Measurements from ENCODE around the gene KCNH6. TPM values are rescaled to one million over a fixed set of nuclear protein-coding genes. Genes with fewer than 3 reads are reported as not detected.

KCNH6 gene
- total RNA-seq, 2 experiments from 2014 or later, result not detected

DNA sequence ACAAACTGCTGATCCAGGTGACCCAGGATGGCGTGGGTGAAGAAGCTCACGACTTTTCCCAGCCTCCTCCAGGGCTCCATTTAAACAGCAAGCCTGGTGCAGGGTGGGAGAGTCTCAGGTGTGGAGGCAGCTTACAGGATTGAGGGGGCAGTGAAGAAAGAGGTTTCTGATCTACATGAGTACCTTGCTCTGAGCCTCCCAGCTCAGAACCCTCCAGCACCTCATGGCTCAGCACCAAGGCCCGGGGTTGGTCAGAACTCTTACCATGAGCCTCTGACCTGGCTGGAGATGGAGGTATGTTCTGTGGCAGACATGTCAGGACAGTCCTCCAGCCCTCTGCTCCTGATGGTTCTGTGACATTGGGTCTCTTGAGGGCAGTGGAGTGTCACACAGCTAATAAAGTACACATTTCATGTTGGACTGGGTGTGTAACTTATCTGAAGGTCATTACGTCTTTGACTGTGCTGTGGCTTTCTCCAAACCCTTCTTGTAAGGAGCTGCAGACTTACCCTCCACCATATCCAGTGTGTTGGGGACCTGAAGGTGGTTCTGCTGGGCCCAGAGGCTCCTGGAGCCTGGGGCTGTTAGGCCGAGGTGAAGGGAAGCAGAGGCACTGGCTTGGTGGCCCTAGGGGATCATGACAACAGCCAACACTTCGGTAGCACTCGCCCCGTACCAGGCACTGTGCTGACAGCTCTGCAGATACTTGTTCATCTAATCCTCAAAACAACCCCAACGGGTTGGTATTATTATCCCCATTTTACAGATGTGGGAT, 23.3 kb downstream of the KCNH6 start:
- Mint-ChIP-seq H3K27ac (no peak overlapping the region), H3K27me3 (no peaks in the 10 kb centered on the region), H3K4me3 (no peak overlapping the region), H3K9me3 (no peaks in the 10 kb centered on the region), H3K36me3 (peaks cover 6% of the 10 kb centered on the region), H3K4me1 (peaks cover 3% of the 10 kb centered on the region)
- DNase-seq, result no peak

DNA sequence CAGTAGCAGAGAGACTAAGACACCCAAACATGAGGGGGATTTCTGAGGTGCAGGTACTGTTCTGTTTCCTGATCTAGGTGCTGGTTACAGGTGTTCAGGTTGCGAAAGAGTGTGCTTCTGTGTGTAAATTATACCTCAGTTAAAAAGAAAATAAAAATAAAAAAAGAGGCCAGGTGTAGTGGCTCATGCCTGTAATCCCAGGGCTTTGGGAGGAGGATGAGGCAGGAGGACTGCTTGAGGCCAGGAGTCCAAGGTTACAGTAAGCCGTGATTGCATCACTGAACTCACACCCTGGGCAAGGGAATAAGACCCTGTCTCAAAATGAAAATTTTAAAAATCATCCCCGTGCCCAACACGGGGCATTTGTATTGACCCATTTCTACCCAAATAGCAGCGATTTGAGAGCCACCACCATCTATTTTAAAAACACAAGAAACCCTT, 23.9 kb downstream of the KCNH6 start:
- Mint-ChIP-seq H3K4me3 (no peak overlapping the region), H3K36me3 (peaks cover 10% of the 10 kb centered on the region), H3K4me1 (peaks cover 7% of the 10 kb centered on the region), H3K27ac (no peak overlapping the region), H3K27me3 (no peaks in the 10 kb centered on the region), H3K9me3 (no peaks in the 10 kb centered on the region)
- no peak for DNase-seq

DNA sequence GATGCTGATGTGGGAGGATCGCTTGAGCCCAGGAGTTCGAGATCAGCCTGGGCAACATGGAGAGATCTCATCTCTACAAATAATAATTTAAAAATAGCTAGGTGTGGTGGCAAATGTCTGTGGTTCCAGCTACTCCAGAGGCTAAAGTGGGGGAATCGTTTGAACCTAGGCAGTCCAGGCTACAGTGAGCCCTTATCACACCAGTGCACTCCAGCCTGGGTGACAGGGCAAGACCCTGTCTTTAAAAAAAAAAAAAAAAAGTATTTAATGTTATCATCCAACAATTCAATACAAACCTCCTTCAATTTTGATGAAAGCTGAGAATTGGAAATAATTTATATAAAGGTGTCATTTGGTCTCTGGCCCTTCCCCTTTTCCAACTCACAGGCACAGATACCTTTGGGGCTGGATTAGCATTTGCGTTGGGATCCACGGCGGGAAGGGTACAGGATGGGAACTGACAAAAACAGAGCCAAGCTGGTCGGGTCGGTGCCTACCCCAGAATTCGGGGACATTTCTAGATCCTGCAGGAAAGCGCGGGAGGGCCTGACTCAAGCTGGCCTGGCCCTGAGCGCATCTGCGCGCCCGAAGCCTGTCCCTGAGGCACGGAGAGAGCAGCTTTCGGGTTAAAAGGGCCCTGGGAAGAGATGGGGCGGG, 26.3 kb downstream of the KCNH6 start:
- no peaks in the 10 kb centered on the region for H3K27me3 Mint-ChIP-seq
- DNase-seq, result no peak
- H3K4me1 Mint-ChIP-seq, result peaks cover 29% of the 10 kb centered on the region
- H3K27ac Mint-ChIP-seq, result peak overlapping the region; percentile 98
- H3K36me3 Mint-ChIP-seq, result peaks cover 12% of the 10 kb centered on the region
- H3K4me3 Mint-ChIP-seq, result peak overlapping the region; percentile 96
- H3K9me3 Mint-ChIP-seq, result no peaks in the 10 kb centered on the region

DNA sequence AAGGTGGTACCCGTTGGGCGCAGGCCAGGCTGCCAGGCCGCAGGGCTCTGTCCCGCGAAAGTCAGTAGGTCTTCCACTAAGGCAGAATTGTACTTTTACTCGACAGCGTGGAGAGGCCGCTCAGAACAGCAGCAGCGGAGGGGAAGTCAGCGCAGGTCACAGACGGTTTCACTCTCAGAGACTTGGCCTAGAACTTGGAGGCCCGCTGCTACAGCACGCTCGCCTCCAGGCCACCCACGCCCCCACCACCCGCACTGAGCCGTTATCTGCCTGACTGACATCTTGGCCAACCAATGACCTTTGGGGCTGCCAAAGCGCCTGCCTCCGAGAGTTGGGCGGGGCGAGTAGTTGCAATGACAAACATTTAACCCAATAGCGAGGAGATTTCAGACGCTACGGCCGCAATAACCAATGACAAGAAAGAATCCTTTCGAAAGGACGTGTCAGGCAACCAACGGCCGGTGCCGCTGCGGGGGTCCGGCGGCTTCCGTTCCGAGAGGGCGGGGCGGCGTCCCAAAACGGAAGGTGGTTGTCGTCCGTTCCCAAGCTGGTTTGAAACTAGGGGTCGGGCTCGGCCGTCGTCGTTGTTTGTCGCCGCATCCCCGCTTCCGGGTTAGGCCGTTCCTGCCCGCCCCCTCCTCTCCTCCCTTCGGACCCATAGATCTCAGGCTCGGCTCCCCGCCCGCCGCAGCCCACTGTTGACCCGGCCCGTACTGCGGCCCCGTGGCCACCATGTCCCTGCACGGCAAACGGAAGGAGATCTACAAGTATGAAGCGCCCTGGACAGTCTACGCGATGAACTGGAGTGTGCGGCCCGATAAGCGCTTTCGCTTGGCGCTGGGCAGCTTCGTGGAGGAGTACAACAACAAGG, 27.0 kb downstream of the KCNH6 start, which contains the start of gene DCAF7:
DCAF7 (plus strand) TSS at position 532 of the 871 bp plus-strand sequence; CDS start at position 733, 201 bp downstream.
- Mint-ChIP-seq H3K27ac (peak within 1 kb of the TSS; percentile 98), H3K4me1 (peaks cover 37% of the 10 kb centered on the region), H3K36me3 (peaks cover 12% of the 10 kb centered on the region), H3K4me3 (peak within 1 kb of the TSS; percentile 96), H3K9me3 (no peaks in the 10 kb centered on the region), H3K27me3 (no peaks in the 10 kb centered on the region)
- DNase-seq, result peak; percentile 100

DNA sequence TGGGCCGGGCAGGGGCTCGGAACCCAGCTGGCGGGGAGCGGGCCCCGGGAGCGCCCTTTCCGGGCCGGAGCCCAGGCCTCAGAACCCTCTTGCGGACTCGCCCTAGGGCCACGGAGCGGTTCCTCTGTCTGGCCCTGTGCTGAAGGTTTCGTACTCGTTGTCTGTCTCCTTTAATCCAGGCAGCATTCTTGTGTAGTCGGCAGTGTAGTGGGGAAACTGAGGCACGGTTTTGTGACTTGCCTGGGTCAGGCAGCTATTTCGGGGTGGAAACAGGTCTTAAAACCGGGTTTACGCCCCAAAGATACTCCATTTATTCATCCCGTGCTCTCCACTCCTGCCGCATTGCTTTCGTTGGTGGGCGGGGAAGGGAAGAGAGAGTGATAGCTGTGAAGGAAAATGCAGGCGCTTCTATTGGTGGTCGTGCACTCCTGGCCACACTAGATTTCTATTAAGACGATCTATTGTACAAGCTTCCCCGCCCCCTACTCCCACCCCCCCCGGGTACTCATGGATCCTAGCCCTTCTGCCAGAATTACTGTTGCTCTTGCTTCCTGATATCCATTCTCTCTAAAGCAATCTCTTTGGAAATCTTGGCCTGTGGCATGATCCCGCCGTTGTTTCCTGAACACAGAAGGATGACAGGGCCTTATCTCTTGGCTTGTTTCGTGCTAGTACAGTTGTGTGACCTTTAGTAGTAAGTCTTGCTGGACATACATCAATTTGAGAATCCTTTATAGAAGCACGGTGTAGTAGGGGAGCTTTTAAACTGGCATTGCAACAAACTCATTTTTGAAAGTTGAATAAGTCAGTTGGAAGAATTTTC, 27.9 kb downstream of the KCNH6 start:
- H3K4me3 Mint-ChIP-seq, result peak overlapping the region; percentile 96
- H3K36me3 Mint-ChIP-seq, result peaks cover 17% of the 10 kb centered on the region
- no peaks in the 10 kb centered on the region for H3K9me3 Mint-ChIP-seq
- H3K4me1 Mint-ChIP-seq, result peaks cover 45% of the 10 kb centered on the region
- H3K27me3 Mint-ChIP-seq, result no peaks in the 10 kb centered on the region
- peak overlapping the region; percentile 98 for H3K27ac Mint-ChIP-seq
- peak; percentile 49 for DNase-seq

DNA sequence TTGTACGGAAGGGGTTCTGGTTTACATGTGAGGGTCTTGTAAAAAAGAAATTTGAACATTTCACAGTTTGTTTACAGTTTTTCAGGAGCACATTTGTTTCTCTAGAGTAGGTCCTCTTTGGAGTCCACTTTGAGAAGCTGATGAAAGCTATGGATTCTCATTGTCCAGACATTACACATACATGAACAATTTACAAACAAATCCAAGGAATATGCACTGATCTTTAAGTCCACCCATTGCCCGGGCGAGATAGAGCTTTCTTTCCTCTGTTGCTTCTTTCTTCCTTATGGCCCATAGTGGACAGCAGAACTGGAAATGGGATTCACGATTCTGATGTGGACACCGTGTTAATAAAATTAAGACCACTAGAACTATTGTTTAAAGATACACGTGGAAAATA, 29.1 kb downstream of the KCNH6 start:
- Mint-ChIP-seq H3K27me3 (no peaks in the 10 kb centered on the region), H3K4me3 (peak overlapping the region; percentile 96), H3K36me3 (peaks cover 25% of the 10 kb centered on the region), H3K4me1 (peaks cover 53% of the 10 kb centered on the region), H3K27ac (peak overlapping the region; percentile 64), H3K9me3 (no peaks in the 10 kb centered on the region)
- DNase-seq, result no peak

DNA sequence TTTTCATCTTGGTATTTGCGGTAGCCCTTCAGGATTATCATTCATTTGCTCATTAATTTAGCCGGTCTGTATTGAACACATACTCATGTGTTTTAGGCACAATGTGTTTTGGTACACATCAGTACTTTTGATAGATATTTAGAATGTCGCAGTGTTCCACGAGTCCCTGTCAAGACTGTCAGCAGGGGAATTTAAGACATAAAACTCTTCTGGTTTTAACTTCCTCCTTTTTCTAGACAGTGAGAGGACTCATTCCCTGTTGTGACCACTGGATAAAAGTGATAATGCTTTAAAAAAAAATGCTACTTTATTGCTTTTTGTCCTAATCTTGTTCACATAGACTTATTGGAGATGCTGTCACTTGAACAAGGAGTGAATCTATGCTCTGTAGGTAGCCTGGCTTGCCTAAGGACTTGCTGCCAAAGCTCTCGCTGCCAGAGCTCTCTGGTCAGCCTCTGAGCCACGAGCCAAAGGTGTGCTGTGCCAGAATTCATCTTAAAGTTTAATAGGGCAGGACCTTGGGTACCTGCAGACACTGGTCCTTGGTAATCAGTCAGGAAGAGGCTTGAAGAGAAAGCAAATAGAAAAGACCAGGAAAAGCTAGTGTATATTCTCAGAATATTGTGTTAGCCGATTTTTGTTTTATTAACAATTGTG, 32.5 kb downstream of the KCNH6 start:
- Mint-ChIP-seq H3K9me3 (peaks cover 2% of the 10 kb centered on the region), H3K27ac (no peak overlapping the region), H3K27me3 (no peaks in the 10 kb centered on the region), H3K36me3 (peaks cover 26% of the 10 kb centered on the region), H3K4me3 (no peak overlapping the region), H3K4me1 (peaks cover 67% of the 10 kb centered on the region)
- no peak for DNase-seq

DNA sequence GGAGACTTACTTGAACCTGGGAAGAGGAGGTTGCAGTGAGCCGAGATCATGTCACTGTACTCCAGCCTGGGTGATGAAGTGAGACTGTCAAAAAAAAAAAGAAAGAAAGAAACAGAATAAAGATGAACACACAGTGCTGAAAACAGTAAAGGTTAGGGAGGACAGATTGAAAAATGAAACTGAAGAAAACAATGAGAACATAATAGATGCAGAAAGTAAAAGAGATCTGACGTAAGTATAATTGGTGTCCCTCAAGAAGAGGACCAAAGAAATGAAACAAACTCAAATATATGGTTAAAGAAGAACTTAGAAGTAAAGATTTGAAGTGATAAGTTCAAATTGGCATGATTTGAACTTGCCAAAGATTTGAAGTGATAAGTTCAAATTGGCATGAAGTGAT, 34.3 kb downstream of the KCNH6 start:
- DNase-seq, result no peak
- H3K27me3 Mint-ChIP-seq, result no peaks in the 10 kb centered on the region
- H3K9me3 Mint-ChIP-seq, result peaks cover 2% of the 10 kb centered on the region
- peaks cover 19% of the 10 kb centered on the region for H3K36me3 Mint-ChIP-seq
- H3K4me1 Mint-ChIP-seq, result peaks cover 66% of the 10 kb centered on the region
- no peak overlapping the region for H3K27ac Mint-ChIP-seq
- H3K4me3 Mint-ChIP-seq, result no peak overlapping the region

DNA sequence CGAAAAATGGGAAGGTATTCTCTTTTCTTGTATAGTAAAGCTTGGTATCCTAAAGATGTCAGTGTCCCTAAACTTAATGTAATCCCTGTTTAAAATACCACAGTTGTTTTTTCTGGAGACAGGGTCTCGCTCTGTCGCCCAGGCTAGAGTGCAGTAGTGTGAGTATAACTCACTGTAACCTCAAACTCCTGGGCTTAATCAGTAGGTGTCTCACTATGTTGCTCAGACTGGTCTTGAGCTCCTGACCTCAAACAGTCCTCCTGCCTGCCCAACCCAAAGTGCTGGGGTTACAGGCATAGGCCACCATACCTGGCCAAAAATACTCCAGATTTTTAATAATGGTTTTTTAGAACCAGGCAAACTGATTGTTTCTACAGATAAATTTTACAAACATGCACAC, 35.3 kb downstream of the KCNH6 start:
- peaks cover 60% of the 10 kb centered on the region for H3K4me1 Mint-ChIP-seq
- H3K9me3 Mint-ChIP-seq, result peaks cover 2% of the 10 kb centered on the region
- DNase-seq, result no peak
- H3K36me3 Mint-ChIP-seq, result peaks cover 19% of the 10 kb centered on the region
- H3K27ac Mint-ChIP-seq, result no peak overlapping the region
- H3K4me3 Mint-ChIP-seq, result no peak overlapping the region
- no peaks in the 10 kb centered on the region for H3K27me3 Mint-ChIP-seq

DNA sequence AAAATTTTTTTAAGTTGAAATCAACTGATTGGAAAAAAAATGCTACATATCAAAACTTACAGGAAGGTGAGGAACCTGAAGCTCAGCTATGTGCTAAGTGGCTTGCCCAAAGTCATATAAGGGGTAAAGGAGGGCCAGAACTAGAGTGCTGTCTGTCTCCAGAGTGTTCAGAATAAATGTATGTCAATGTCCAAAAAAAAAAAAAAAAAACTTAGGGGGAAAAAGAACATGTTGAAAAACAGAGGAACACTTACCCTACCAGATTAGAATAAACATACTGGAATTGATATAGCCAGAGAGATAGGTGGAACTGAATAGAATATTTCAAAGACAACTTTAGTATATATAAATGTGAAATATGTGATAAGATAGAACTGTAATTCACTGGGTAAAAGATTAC, 38.7 kb downstream of the KCNH6 start:
- Mint-ChIP-seq H3K27ac (no peak overlapping the region), H3K4me3 (no peak overlapping the region), H3K36me3 (peaks cover 10% of the 10 kb centered on the region)

DNA sequence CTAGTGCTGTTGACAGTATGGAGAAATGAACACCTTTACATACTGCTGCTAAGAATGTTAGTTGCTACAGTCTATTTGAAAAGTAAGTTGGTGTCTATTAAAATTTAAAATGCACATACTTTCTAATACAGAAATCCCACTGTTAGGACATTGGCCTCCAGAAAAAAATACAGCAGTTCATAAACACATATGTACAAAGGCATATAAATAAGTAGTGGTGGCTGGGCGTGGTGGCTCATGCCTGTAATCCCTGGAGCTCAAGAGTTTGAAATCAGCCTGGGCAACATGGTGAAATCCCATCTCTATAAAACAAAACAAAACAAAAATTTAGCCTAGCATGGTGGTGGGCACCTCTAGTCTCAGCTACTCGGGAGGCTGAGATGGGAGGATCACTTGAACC, 40.2 kb downstream of the KCNH6 start:
- Mint-ChIP-seq H3K4me3 (no peak overlapping the region), H3K27me3 (no peaks in the 10 kb centered on the region), H3K4me1 (peaks cover 28% of the 10 kb centered on the region), H3K36me3 (peaks cover 2% of the 10 kb centered on the region), H3K9me3 (no peaks in the 10 kb centered on the region), H3K27ac (no peak overlapping the region)
- no peak for DNase-seq

More for the DNA sequence above, 38.7 kb downstream of the KCNH6 start:
- Mint-ChIP-seq H3K27me3 (no peaks in the 10 kb centered on the region), H3K4me1 (peaks cover 36% of the 10 kb centered on the region), H3K9me3 (peaks cover 2% of the 10 kb centered on the region)
- no peak for DNase-seq

DNA sequence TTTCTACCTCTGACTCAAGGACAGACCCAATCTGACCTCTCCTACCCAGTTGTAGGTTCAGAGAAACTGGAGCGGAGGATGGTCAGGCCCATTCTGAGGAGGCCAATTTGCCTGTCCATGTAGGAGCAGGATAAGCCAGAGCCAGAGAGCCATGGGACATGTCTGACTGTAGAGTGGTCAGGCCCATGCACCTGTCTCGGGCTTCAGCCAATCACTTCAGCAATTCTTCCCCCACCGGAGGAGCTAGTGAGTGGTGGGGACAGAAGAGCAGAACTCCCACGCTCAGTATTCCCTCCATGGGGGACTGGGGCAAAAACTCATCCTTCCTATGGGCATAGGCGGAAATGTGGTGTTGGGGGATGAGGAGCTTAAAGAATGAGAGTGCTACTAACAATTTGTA, 41.4 kb downstream of the KCNH6 start:
- Mint-ChIP-seq H3K27me3 (no peaks in the 10 kb centered on the region), H3K27ac (no peak overlapping the region), H3K4me3 (no peak overlapping the region), H3K9me3 (no peaks in the 10 kb centered on the region), H3K36me3 (peaks cover 2% of the 10 kb centered on the region), H3K4me1 (peaks cover 26% of the 10 kb centered on the region)
- no peak for DNase-seq

DNA sequence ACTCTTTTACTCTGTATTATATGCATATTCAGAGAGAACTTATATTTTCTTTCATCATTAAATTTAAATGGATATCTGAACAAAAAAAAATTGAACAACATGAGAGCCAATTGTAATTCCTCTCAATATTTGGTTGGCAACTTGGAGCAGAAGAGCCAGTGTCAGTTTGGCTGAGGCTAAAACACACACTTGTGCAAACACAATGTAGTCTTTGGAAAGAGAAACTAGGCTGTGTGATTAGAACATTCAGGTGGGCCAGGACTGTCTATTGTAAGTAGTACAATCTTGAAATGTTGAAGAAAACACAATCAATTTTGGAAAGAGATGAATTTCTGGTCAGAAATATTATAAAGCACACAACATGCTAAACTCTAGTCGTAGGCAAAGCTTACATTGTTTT, 44.1 kb downstream of the KCNH6 start:
- H3K27me3 Mint-ChIP-seq, result no peaks in the 10 kb centered on the region
- H3K9me3 Mint-ChIP-seq, result no peaks in the 10 kb centered on the region
- H3K4me1 Mint-ChIP-seq, result peaks cover 25% of the 10 kb centered on the region
- no peak overlapping the region for H3K27ac Mint-ChIP-seq
- no peak overlapping the region for H3K4me3 Mint-ChIP-seq
- DNase-seq, result no peak
- H3K36me3 Mint-ChIP-seq, result peaks cover 2% of the 10 kb centered on the region

DNA sequence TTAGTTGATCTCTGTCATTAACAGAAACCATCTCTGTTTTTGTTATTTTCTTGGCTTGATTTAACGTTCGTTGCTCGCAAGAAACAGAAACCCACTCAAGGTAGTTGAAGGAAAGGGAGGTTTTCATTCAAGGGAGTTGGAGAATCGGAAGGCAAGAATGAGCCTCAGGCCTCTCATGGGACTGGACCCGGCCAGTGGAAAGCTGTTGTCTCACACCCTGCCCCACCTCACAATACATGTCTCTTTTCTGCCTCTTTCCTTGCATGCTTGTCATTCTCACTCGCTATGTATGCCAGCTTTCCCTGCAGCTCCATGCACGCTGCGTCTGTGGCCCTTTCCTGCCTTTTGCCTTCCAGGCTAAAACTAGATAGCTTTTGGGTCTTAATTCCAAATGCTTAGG, 45.4 kb downstream of the KCNH6 start:
- no peak overlapping the region for H3K4me3 Mint-ChIP-seq
- peaks cover 21% of the 10 kb centered on the region for H3K4me1 Mint-ChIP-seq
- H3K9me3 Mint-ChIP-seq, result no peaks in the 10 kb centered on the region

More for the DNA sequence above, 45.4 kb downstream of the KCNH6 start:
- no peak for DNase-seq
- Mint-ChIP-seq H3K36me3 (no peaks in the 10 kb centered on the region), H3K27me3 (no peaks in the 10 kb centered on the region), H3K27ac (no peak overlapping the region)

Data from activated naive CD8-positive, alpha-beta T cell treated with anti-CD3 and anti-CD28 coated beads for 36 hours (primary cell).